Hippocampal formation (tissue), 2 donors: ENCODE measurements around the gene SETD1B.
"Not testable (repeated sequence)": the region's sequence is repeated elsewhere in the genome, so short reads cannot be mapped to it uniquely, and the experiment has no call there.

Experiments
- DNase-seq, 2 donors: peaks; one replicate each; lab custom pipeline; 2025; lab: John Stamatoyannopoulos, UW

Gene SETD1B

DNA sequence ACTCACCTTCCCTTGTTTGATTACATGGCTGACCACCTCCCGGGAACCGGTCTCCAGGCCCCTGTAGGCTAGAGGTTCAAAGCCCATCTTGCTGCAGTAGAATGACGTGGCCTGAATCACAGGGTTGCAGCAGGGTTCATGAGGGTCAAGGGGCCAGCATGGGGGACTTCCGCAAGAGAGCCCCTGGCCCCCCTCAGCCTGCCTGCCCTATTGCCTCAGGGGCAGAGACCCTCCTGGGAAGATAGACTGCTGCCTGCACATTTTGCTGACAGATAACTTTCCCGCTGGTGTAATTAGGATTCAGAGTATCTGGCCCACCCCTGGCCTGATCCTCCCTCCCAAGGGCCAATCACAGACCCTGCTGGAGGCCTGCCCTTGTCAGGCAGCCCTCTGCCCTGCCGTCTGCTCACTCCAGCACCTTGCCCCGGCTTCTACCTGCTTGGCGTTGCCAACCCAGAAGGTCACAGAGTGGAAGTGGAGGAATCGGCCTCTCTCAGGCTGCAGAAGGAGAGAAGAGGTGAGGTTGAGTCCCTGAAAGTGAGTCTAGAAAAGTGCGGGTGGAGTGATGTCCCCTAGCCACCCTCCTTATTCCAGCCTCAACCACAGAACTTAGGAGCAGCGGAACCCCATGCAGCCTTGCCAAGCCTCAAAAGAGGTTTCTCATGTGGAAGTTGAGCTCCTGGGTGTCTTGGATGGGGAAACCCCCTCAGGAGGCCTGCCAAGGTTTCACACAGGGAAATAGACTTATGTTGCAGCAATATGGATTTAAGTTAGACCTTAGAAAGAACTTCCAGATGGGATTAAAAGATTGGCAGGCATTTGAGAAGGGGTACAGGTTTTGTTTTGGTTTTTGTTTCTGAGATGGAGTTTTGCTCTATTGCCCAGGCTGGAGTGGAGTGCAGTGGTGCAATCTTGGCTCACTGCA lies 53.8 kb downstream of the SETD1B start:
- DNase-seq, result no peak

DNA sequence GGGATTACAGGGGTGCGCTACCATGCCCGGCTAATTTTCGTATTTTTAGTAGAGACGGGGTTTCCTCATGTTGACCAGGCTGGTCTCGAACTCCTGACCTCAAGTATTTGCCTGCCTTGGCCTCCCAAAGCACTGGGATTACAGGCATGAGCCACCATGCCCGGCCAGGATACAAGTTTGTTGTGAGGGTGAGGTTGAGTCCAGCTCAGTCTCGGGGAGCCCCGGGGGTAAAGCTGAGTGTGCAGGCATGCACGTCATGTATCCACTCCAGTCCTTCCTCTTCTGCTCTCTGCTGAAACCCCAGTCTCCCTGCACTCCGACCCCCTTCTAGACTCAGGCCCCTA lies 54.5 kb downstream of the SETD1B start:
- no peak for DNase-seq

- no peak for DNase-seq
Measured at GRCh38 chr12:121858662-121859572, 55.1 kb downstream of the SETD1B start, which contains the start of gene HPD. TSS of gene HPD (minus strand) at chr12:121858859. CDS start at chr12:121858823, 36 bp downstream.

GRCh38 chr12:121860257-121860656 lies 56.4 kb downstream of the SETD1B start:
- DNase-seq, result no peak

DNA sequence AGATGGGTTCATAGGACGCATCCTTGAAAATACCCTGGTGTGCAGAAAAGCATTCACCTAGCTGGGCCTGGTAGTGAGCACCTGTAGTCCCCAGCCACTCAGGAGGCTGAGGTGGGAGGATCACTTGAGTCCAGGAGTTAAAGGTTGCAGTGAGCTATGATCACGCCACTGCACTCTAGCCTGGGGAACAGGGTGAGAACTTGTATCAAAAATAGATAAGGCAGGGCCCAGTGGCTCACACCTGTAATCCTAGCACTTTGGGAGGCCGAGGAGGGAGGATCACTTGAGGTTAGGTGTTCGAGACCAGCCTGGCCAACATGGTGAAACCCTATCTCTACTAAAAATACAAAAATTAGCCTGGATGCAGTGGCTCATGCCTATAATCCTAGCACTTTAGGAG lies 56.9 kb downstream of the SETD1B start:
- not testable (repeated sequence) for DNase-seq

- DNase-seq, result no peak
Measured at GRCh38 chr12:121861636-121862254, 57.9 kb downstream of the SETD1B start.

DNA sequence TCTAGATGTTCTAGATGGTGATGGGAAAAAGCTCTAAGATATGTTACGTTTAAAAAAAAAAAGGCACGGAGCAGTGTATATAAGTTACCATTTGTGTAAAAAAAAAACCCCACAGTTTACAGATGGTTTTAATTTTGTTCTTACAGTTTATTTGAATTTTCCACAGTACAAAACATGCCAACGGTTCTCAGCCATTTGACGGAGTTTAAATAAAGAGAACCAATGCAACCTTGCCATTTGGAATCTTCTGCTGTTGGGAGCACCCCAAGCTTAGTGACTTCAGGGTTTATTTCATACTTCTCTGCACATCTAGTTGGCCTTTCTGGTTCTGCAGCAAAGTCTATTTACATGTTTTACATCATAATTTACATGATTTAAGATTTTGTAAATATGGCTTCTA lies 62.5 kb downstream of the SETD1B start:
- DNase-seq, result no peak

GRCh38 chr12:121869229-121869628 lies 65.4 kb downstream of the SETD1B start:
- not testable (repeated sequence) for DNase-seq

DNA sequence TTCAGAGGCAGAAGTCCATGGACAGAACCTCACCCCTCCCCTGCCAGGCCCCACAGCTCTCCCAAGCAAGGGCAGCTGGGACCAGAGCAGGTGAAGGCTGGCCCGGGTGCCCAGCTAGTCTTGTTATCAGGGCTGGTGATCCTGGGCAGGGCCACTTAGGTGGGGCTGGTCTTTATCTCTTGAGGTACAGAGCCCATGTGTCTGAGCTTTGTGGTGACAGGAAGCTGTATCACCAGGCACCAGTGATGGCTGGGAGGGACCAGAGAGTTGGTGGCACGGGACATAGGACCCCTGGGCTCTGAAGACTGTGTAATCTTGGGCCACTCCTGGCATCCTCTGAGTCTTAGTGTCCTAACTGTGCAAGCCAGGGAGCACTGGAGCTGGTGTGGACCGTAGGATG lies 67.7 kb downstream of the SETD1B start:
- DNase-seq, result no peak

- DNase-seq, result no peak
Measured at GRCh38 chr12:121872546-121873215, 68.9 kb downstream of the SETD1B start.

- no peak for DNase-seq
Measured at GRCh38 chr12:121873216-121873569, 69.4 kb downstream of the SETD1B start.

DNA sequence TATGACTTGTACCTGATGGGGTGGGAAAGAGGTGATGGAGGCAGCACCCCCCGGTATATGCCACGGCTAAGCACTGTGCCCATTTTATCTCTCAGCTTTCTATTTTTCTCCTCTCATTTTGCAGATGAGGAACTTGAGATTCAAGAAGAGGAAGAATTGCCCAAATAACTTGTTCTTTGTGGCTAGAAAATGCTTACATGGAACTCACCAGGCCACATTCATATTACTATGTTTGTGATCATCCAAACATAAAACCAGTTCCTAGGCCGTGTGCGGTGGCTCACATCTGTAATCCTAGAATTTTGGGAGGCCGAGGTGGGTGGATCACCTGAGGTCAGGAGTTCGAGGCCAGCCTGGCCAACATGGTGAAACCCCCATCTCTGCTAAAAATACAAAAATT lies 70.3 kb downstream of the SETD1B start:
- no peak for DNase-seq

DNA sequence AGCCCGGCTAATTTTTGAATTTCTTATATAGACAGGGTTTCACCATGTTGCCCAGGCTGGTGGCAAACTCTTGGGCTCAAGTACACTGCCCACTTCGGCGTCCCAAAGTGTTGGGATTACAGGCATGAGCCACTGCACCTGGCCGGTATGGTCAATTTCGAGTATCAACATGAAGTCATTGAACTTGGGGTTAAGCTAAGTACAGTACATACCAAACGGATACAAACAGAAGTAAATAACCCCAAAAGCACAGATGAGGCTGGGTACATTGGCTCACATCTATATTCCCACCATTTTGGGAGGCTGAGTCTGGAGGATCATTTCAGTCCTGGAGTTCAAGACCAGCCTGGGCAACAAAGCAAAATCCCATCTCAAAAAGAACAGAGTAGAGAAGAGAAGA lies 71.8 kb downstream of the SETD1B start:
- DNase-seq, result no peak

DNA sequence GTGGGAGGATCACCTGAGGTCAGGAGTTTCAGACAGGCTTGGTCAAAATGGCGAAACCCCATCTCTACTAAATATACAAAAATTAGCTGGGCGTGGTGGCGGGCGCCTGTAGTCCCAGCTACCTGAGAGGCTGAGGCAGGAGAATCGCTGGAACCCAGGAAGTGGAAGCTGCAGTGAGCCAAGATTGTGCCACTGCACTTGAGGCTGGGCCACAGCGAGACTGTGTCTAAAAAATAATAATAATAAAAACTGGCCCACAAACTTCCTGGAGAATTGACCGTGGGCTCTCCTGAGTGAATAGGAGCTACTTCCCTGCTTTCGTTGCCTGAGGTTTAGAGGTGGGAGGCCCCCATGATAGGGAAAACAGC lies 72.3 kb downstream of the SETD1B start:
- not testable (repeated sequence) for DNase-seq
